ENCODE measurements around the gene COL1A1. TPM values are rescaled to one million over a fixed set of nuclear protein-coding genes. Genes with fewer than 3 reads are reported as not detected.
A peak's percentile ranks its signal among the peaks of the same experiment; 100 is the strongest.

The COL1A1 gene
- total and polyA plus RNA-seq, 2 of the 13 experiments (the other 11 are each of a cell fraction or from before 2014, with no cell fraction given), result 0.05 TPM; not detected in 1

DNA sequence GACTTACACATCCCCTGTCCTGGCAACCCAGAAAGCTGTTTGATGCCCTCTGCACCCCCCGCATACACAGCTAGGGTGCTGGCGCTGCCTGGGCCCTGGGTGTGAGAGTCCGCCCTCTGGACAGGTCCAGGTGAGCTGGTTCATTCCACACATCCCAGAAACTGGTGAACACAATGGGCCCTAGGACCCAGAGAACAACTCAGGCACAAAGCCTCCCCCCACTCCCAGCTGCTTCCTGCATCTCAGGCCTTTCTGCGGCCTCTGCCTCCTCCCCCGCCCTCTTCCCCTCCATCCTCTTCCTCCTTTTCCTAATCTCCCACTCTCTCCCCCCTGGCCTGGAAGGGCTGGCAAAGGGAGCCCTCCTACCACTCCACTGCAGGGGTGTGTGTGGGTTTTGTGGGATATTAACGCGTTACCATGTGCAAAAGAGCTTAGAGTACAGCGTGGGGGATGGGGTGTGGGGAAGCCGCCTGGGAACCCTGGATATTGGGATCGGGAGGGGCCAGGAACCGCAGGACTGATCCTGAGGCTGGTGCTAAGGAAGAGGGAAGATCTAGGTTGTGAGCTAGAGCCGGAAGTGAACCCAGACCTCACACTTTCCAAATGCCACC, 49.4 kb downstream of the COL1A1 start (continued):
- TF ChIP-seq TSC22D2 (CRISPR knock-in tag; IDR thresholded peaks at IDR 0.05; ENCODE audit: borderline replicate concordance) (no peak), DR1 (CRISPR knock-in tag; IDR thresholded peaks at IDR 0.05) (no peak), PPARG (CRISPR knock-in tag; conservative IDR thresholded peaks at IDR 0.05) (no peak), ZSCAN29 (CRISPR knock-in tag; conservative IDR thresholded peaks at IDR 0.05) (peak; percentile 86; the same call in 1 of the 2 replicates), ZNF326 (CRISPR knock-in tag; IDR thresholded peaks at IDR 0.05; ENCODE audit: borderline replicate concordance) (no peak), GATAD2A (CRISPR knock-in tag; IDR thresholded peaks at IDR 0.05) (peak; percentile 78), STAT5B (CRISPR knock-in tag; IDR thresholded peaks at IDR 0.05) (0 out of 2 replicates have a peak, but pooled peaks have one; percentile 49), POLR2G (IDR thresholded peaks at IDR 0.05; ENCODE audit: low read depth, low read length) (peak; percentile 57; the same call in 1 of the 2 replicates), FOXP1 (IDR thresholded peaks at IDR 0.05) (no peak), FOXP1 (CRISPR knock-in tag; IDR thresholded peaks at IDR 0.05) (0 out of 2 replicates have a peak, but pooled peaks have one; percentile 22), ZZZ3 (CRISPR knock-in tag; IDR thresholded peaks at IDR 0.05; ENCODE audit: borderline replicate concordance) (peak; percentile 95)
- TF ChIP-seq, protein P1, sequence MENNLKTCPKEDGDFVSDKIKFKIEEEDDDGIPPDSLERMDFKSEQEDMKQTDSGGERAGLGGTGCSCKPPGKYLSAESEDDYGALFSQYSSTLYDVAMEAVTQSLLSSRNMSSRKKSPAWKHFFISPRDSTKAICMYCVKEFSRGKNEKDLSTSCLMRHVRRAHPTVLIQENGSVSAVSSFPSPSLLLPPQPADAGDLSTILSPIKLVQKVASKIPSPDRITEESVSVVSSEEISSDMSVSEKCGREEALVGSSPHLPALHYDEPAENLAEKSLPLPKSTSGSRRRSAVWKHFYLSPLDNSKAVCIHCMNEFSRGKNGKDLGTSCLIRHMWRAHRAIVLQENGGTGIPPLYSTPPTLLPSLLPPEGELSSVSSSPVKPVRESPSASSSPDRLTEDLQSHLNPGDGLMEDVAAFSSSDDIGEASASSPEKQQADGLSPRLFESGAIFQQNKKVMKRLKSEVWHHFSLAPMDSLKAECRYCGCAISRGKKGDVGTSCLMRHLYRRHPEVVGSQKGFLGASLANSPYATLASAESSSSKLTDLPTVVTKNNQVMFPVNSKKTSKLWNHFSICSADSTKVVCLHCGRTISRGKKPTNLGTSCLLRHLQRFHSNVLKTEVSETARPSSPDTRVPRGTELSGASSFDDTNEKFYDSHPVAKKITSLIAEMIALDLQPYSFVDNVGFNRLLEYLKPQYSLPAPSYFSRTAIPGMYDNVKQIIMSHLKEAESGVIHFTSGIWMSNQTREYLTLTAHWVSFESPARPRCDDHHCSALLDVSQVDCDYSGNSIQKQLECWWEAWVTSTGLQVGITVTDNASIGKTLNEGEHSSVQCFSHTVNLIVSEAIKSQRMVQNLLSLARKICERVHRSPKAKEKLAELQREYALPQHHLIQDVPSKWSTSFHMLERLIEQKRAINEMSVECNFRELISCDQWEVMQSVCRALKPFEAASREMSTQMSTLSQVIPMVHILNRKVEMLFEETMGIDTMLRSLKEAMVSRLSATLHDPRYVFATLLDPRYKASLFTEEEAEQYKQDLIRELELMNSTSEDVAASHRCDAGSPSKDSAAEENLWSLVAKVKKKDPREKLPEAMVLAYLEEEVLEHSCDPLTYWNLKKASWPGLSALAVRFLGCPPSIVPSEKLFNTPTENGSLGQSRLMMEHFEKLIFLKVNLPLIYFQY (CRISPR knock-in tag; IDR thresholded peaks at IDR 0.05; ENCODE audit: borderline replicate concordance), result no peak
- TF ChIP-seq, protein P2, sequence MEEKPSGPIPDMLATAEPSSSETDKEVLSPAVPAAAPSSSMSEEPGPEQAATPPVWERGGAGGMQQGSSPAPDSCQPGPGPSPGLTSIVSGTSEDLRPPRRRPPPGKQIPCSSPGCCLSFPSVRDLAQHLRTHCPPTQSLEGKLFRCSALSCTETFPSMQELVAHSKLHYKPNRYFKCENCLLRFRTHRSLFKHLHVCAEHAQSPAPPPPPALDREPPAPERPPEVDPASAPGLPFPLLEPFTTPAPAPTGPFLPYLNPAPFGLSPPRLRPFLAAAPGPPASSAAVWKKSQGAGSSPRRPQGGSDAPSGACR (CRISPR knock-in tag; IDR thresholded peaks at IDR 0.05), result peak; percentile 69; the same call in 1 of the 2 replicates
- TF ChIP-seq, protein P3, sequence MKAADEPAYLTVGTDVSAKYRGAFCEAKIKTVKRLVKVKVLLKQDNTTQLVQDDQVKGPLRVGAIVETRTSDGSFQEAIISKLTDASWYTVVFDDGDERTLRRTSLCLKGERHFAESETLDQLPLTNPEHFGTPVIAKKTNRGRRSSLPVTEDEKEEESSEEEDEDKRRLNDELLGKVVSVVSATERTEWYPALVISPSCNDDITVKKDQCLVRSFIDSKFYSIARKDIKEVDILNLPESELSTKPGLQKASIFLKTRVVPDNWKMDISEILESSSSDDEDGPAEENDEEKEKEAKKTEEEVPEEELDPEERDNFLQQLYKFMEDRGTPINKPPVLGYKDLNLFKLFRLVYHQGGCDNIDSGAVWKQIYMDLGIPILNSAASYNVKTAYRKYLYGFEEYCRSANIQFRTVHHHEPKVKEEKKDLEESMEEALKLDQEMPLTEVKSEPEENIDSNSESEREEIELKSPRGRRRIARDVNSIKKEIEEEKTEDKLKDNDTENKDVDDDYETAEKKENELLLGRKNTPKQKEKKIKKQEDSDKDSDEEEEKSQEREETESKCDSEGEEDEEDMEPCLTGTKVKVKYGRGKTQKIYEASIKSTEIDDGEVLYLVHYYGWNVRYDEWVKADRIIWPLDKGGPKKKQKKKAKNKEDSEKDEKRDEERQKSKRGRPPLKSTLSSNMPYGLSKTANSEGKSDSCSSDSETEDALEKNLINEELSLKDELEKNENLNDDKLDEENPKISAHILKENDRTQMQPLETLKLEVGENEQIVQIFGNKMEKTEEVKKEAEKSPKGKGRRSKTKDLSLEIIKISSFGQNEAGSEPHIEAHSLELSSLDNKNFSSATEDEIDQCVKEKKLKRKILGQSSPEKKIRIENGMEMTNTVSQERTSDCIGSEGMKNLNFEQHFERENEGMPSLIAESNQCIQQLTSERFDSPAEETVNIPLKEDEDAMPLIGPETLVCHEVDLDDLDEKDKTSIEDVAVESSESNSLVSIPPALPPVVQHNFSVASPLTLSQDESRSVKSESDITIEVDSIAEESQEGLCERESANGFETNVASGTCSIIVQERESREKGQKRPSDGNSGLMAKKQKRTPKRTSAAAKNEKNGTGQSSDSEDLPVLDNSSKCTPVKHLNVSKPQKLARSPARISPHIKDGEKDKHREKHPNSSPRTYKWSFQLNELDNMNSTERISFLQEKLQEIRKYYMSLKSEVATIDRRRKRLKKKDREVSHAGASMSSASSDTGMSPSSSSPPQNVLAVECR (CRISPR knock-in tag; IDR thresholded peaks at IDR 0.05; ENCODE audit: borderline replicate concordance), result peak; percentile 80
- TF ChIP-seq, protein P4, sequence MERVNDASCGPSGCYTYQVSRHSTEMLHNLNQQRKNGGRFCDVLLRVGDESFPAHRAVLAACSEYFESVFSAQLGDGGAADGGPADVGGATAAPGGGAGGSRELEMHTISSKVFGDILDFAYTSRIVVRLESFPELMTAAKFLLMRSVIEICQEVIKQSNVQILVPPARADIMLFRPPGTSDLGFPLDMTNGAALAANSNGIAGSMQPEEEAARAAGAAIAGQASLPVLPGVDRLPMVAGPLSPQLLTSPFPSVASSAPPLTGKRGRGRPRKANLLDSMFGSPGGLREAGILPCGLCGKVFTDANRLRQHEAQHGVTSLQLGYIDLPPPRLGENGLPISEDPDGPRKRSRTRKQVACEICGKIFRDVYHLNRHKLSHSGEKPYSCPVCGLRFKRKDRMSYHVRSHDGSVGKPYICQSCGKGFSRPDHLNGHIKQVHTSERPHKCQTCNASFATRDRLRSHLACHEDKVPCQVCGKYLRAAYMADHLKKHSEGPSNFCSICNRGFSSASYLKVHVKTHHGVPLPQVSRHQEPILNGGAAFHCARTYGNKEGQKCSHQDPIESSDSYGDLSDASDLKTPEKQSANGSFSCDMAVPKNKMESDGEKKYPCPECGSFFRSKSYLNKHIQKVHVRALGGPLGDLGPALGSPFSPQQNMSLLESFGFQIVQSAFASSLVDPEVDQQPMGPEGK (CRISPR knock-in tag; IDR thresholded peaks at IDR 0.05), result peak; percentile 91
- TF ChIP-seq, protein P5, sequence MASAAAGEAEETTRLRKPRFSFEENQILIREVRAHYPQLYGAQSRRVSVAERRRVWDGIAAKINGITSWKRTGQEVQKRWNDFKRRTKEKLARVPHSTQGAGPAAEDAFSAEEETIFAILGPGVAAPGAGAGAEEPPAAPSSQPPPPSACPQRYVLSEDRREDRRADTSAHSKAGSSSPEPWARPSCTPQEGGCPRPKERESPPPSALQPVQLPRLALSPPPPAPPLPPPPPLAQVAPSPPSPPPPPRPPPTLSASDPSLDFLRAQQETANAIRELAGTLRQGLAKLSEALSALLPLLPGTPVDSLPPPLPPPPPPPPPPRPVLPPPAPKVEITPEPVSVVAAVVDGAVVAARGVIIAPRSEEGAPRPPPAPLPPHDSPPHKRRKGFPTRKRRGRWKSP (CRISPR knock-in tag; IDR thresholded peaks at IDR 0.05), result 0 out of 2 replicates have a peak, but pooled peaks have one; percentile 9
